K562 (cell line): ENCODE data around the gene SLC24A1. TPM values are rescaled to one million over a fixed set of nuclear protein-coding genes. Genes with fewer than 3 reads are reported as not detected.

Experiments
- BMI1 ChIP-seq: fragments of 150-350 bp; IDR thresholded peaks from 2 replicates; pipeline ENCODE4 v1.6.1; 2014; ENCODE audit warnings: low read length
- DACH1 ChIP-seq: fragments of 450-650 bp; IDR thresholded peaks from 2 replicates; pipeline ENCODE4 v1.6.1; 2018; ENCODE audit not compliant: partially characterized antibody
- MCM3 ChIP-seq: fragments of 450-650 bp; IDR thresholded peaks from 2 replicates; pipeline ENCODE4 v1.6.1; 2016
- NFE2L1 ChIP-seq: fragments of 450-650 bp; IDR thresholded peaks from 2 replicates; pipeline ENCODE4 v1.6.1; 2016; ENCODE audit warnings: missing genetic modification characterization, low read depth, mild to moderate bottlenecking, missing compliant biosample characterization, moderate library complexity, borderline replicate concordance
- POLR2AphosphoS2 ChIP-seq: IDR thresholded peaks from 2 replicates; pipeline ENCODE4 v1.6.1; 2012; ENCODE audit warnings: low read length, improper control_type of control experiment
- SIN3A ChIP-seq, 2 experiments: fragments of 150-350 bp in 1 of 2; IDR thresholded peaks; 2 replicates each; pipeline ENCODE4 v1.6.1; 2011 to 2016; ENCODE audit warnings: borderline replicate concordance in 2 of 2, low read depth in 2 of 2, low read length in 2 of 2, mild to moderate bottlenecking in 2 of 2, moderate library complexity in 2 of 2; ENCODE audit not compliant: control insufficient read depth in 1 of 2
- SP2 ChIP-seq: IDR thresholded peaks from 2 replicates; pipeline ENCODE4 v1.6.1; 2011; ENCODE audit warnings: mild to moderate bottlenecking, low read depth, low read length, moderate library complexity; ENCODE audit not compliant: poor library complexity, severe bottlenecking; ENCODE audit errors: extremely low read depth
- TCF7 ChIP-seq: sonication (generic); IDR thresholded peaks from 2 replicates; pipeline ENCODE4 v1.6.1; 2016; ENCODE audit warnings: antibody characterized with exemption, borderline replicate concordance
- ZFX ChIP-seq: sonication (generic); formaldehyde crosslinking; IDR thresholded peaks from 2 replicates; pipeline ENCODE4 v1.8.0; 2022; ENCODE audit warnings: mild to moderate bottlenecking, missing genetic modification reagents, moderate library complexity
- ZNF23 ChIP-seq: fragments of 250-450 bp; sonication (Bioruptor Pico); IDR thresholded peaks from 2 replicates; pipeline ENCODE4 v1.4.0; 2020; ENCODE audit warnings: mild to moderate bottlenecking
- ZNF384 ChIP-seq: IDR thresholded peaks from 2 replicates; pipeline ENCODE4 v1.6.1; 2012; ENCODE audit warnings: low read depth, low read length, improper control_type of control experiment
- polyA plus RNA-seq, 8 experiments: library from polyadenylated mRNA; depleted of rRNA in 4 of 8; stranded (reverse) in 5 of 8; unstranded in 3 of 8; fragments of >200 nt; fragmentation: Nextera tagmentation in 2 of 8; fragmentation: Illumina TruSeq in 1 of 8; extraction: Ambion mirVana in 2 of 8; extraction: Trizol in 1 of 8; gene quantifications; 2 replicates each; pipeline versions ENCODE4 v1.2.1 to v1.2.3, GENCODE V29; 2011 to 2014; ENCODE audit warnings: inconsistent platforms in 1 of 8, missing spikeins in 1 of 8
- total RNA-seq, 7 experiments: library from RNA; depleted of rRNA in 6 of 7; stranded (reverse); fragments of >200 nt in 6 of 7; fragmentation: Illumina TruSeq in 2 of 7; extraction: Trizol in 2 of 7; gene quantifications; 2 replicates each; pipeline versions ENCODE4 v1.2.1 to v1.2.3, GENCODE V29; 2011 to 2021; ENCODE audit warnings: low replicate concordance in 1 of 7
- TF ChIP-seq, protein P1 (sequence below), 2 experiments: fragments of 450-650 bp in 1 of 2; sonication (generic) in 1 of 2; formaldehyde crosslinking in 1 of 2; IDR thresholded peaks; 2 replicates each; pipeline versions ENCODE4 v1.7.1 to v1.9.0; 2016 to 2022; ENCODE audit warnings: inconsistent platforms in 1 of 2, mild to moderate bottlenecking in 1 of 2, missing genetic modification reagents in 1 of 2
- TF ChIP-seq, protein P2 (sequence below): fragments of 250-450 bp; sonication (Bioruptor Pico); IDR thresholded peaks from 2 replicates; pipeline ENCODE4 v1.9.0; 2021; ENCODE audit warnings: mild to moderate bottlenecking
- TF ChIP-seq, protein P3 (sequence below): fragments of 250-450 bp; sonication (Bioruptor Pico); IDR thresholded peaks from 2 replicates; pipeline ENCODE4 v1.8.0; 2021; ENCODE audit warnings: mild to moderate bottlenecking, moderate library complexity

Gene SLC24A1
- total and polyA plus RNA-seq, 9 of the 15 experiments (the other 6 are each of a cell fraction or from before 2014, with no cell fraction given) = 3.1 to 8.2 (median 5.5) TPM

DNA sequence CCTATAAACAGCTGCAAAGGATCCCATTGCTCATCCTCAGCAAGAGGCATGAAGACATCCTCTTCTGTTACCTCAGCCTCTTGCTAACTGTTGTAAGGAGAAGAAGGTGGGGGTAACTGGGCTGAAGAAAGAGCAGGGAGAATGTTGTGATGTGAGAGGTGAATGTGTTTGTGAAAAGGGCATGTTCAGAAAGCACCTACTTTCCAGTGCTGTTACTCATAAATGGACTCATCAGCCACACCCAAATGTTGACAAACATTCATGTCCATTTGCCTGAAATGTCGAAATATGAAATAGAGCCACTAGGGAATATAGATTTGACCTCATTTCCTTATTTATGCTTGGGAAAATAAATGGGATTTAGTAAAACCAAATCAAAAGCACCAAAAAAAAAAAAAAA is 12.6 kb downstream of the SLC24A1 start (continued):
- TF ChIP-seq, protein P1, sequence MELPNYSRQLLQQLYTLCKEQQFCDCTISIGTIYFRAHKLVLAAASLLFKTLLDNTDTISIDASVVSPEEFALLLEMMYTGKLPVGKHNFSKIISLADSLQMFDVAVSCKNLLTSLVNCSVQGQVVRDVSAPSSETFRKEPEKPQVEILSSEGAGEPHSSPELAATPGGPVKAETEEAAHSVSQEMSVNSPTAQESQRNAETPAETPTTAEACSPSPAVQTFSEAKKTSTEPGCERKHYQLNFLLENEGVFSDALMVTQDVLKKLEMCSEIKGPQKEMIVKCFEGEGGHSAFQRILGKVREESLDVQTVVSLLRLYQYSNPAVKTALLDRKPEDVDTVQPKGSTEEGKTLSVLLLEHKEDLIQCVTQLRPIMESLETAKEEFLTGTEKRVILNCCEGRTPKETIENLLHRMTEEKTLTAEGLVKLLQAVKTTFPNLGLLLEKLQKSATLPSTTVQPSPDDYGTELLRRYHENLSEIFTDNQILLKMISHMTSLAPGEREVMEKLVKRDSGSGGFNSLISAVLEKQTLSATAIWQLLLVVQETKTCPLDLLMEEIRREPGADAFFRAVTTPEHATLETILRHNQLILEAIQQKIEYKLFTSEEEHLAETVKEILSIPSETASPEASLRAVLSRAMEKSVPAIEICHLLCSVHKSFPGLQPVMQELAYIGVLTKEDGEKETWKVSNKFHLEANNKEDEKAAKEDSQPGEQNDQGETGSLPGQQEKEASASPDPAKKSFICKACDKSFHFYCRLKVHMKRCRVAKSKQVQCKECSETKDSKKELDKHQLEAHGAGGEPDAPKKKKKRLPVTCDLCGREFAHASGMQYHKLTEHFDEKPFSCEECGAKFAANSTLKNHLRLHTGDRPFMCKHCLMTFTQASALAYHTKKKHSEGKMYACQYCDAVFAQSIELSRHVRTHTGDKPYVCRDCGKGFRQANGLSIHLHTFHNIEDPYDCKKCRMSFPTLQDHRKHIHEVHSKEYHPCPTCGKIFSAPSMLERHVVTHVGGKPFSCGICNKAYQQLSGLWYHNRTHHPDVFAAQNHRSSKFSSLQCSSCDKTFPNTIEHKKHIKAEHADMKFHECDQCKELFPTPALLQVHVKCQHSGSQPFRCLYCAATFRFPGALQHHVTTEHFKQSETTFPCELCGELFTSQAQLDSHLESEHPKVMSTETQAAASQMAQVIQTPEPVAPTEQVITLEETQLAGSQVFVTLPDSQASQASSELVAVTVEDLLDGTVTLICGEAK (IDR thresholded peaks at IDR 0.05) = no peak
- TF ChIP-seq, protein P1 (CRISPR knock-in tag; IDR thresholded peaks at IDR 0.05) = no peak
- TF ChIP-seq MCM3 = no peak
- no peak for TF ChIP-seq NFE2L1 (tag)
- TF ChIP-seq, protein P2, sequence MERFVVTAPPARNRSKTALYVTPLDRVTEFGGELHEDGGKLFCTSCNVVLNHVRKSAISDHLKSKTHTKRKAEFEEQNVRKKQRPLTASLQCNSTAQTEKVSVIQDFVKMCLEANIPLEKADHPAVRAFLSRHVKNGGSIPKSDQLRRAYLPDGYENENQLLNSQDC (CRISPR knock-in tag) = no peak
- TF ChIP-seq ZNF23 (CRISPR knock-in tag) = no peak
- TF ChIP-seq ZNF384 = no peak
- TF ChIP-seq DACH1 = no peak
- no peak for TF ChIP-seq SIN3A (IDR thresholded peaks at IDR 0.05; ENCODE audit: borderline replicate concordance in 2 of 2, control insufficient read depth in 1 of 2, low read depth in 2 of 2, low read length in 2 of 2)
- TF ChIP-seq SP2 = no peak
- TF ChIP-seq ZFX (CRISPR knock-in tag) = no peak
- TF ChIP-seq BMI1 = no peak
- TF ChIP-seq, protein P3, sequence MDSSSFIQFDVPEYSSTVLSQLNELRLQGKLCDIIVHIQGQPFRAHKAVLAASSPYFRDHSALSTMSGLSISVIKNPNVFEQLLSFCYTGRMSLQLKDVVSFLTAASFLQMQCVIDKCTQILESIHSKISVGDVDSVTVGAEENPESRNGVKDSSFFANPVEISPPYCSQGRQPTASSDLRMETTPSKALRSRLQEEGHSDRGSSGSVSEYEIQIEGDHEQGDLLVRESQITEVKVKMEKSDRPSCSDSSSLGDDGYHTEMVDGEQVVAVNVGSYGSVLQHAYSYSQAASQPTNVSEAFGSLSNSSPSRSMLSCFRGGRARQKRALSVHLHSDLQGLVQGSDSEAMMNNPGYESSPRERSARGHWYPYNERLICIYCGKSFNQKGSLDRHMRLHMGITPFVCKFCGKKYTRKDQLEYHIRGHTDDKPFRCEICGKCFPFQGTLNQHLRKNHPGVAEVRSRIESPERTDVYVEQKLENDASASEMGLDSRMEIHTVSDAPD = no peak
- no peak for TF ChIP-seq POLR2AphosphoS2
- no peak for TF ChIP-seq TCF7
